ENCODE measurements around the gene VARS1. TPM values are rescaled to one million over a fixed set of nuclear protein-coding genes. Genes with fewer than 3 reads are reported as not detected.
"Not testable (repeated sequence)": the region's sequence is repeated elsewhere in the genome, so short reads cannot be mapped to it uniquely, and the experiment has no call there.

VARS1 gene
- total RNA-seq, 1 experiment from 2014 or later, result 107 TPM

DNA sequence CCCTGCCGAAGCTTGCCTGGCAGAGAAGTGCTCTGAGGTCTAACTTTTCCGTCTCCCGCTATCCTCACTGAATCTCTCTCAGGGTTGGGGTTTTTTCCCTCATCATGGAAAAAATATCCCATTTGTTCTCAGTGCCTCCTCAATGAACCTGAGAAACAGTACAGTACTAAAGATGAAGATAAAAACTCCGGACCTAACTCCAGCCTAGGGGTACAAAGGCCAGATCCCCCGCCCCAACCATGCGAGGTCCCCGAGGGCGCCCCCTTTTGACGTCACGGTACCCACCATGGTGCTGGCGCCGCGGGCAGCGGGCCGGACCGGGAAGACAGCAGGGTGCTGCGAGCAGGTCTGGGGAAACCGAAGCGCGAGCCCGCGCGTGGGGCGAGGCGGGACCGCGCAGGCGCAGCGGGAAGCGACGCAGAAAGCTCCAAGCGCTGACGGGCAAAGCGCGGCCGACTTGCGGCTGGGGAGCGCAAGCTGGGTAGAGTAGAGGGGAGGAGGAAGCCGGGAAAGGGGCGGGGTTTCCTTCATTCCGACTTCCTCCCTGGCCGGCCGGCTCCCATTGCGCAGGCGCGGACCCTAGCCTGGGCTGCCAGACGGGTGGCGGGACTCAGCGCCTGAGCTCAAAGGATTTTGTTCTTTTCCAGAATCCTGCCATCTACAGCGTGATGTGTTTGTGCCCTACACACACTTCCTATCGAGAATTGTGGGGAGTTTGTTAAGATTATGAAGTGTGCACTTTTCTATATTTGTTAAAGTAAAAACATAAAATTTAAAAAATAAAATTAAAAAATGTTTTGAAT is 11.1 kb upstream of the VARS1 start, which contains the start of gene LSM2:
Gene LSM2, minus strand, starts transcription at position 497 of the 803 bp plus-strand sequence. Its CDS starts 209 bp downstream, at position 288.
- H3K27me3 ChIP-seq, result no peaks in the 10 kb centered on the region
- no peaks in the 10 kb centered on the region for H3K36me3 ChIP-seq
- DNase-seq, result peak; percentile 92
- H3K9me3 ChIP-seq, result no peaks in the 10 kb centered on the region
- peak within 1 kb of the TSS; percentile 79 for H3K4me3 ChIP-seq

DNA sequence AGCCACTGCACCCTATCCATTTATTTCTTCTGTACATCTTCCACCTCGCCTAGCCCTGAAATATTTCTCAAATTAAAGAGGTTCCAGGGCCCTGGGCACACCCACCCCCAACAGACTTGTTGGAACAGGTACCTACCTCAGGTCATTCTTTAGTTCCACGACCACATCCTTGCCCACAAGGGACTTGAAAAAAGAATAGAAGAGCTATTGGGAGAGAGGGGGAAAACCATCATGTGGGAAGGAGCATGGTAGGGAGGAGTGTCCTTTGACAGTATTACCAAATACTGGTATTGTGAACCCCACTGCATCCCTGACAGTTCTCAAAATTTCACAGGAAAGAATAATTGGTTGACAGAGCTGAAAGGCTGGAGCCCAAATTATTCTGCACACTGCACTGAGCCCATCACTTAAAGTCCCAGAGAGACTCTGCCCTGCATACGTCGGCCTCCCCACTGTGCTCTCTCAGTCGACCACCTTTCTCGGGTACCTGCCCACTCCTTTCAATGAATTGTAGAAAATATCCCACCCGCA is 10.5 kb upstream of the VARS1 start:
- no peak for DNase-seq
- peak overlapping the region; percentile 79 for H3K4me3 ChIP-seq
- H3K36me3 ChIP-seq, result no peaks in the 10 kb centered on the region
- H3K27me3 ChIP-seq, result no peaks in the 10 kb centered on the region
- H3K9me3 ChIP-seq, result no peaks in the 10 kb centered on the region

DNA sequence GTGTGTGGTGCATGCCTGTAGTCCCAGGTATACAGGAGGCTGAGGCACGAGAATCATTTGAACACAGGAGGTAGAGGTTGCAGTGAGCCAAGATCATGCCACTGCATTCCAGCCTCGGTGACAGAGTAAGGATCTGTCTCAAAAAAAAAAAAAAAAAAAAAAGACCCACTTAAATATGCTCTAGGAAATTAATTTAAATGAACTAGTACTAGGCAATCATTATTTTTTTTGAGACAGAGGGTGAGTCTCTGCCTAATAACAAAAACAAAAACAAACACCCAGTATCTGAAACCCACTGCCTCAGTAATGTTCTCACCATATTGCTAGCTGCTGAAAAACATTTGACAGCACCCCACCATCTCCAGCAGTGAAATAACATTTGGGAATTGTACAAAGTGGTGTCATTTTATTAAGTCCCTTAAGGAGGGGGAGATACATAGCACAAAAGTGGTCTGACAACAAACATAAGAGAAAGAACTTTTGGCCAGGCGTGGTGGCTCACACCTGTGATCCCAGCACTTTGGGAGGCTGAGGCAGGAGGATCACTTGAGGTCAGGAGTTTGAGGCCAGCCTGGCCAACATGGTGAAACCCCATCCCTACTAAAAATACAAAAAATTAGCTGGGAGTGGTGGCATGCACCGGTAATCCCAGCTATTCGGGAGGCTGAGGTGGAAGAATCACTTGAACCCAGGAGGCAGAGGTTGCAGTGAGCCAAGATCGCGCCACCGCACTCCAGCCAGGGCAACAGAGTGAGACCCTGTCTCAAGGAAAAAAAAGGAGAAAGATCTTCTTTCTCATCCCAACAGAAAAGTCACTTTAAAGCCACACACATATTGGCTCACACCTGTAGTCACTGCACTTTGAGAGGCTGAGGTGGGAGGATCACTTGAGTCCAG is 5.7 kb upstream of the VARS1 start:
- H3K36me3 ChIP-seq, DNase-seq, H3K4me3 ChIP-seq, H3K27me3 ChIP-seq, H3K9me3 ChIP-seq: not testable (repeated sequence)

DNA sequence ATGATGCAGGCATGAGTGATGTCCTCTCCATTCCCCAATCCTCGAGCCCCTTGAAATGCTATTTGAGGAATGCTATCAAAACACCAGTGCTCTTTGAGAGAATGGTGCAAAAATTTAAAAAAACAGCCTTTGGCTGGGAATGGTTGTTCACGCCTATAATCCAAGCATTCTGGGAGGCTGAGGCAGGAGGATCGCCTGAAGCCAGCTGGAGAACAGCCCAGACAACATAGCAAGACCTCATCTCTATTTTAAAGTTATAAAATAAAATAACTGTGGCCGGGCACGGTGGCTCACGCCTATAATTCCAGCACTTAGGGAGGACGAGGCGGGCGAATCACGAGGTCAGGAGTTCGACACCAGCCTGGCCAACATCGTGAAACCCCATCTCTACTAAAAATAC is 4.2 kb upstream of the VARS1 start:
- peak; percentile 74 for DNase-seq
- Histone ChIP-seq H3K9me3 (no peaks in the 10 kb centered on the region), H3K4me3 (no peak overlapping the region), H3K27me3 (no peaks in the 10 kb centered on the region), H3K36me3 (no peaks in the 10 kb centered on the region)

DNA sequence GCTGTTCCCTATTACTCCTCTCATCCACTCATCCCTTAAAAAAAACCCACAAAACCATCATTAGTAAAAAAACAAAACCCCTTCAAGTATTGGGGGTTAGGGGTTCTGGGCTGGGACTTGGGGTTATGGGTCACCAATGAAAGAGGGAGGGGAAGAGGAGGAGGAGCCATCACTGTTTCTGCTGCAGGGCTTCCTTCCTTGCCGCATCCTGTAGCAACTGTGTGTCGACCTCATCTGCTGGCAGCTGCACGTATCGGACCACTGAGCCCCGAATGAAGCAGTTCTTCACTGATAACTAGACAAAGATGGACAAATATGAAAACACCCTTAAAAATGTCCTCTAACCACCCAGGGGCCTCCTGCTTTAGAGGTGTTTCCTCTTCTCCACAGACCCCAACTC is 2.0 kb upstream of the VARS1 start:
- no peaks in the 10 kb centered on the region for H3K27me3 ChIP-seq
- DNase-seq, result no peak
- H3K36me3 ChIP-seq, result no peaks in the 10 kb centered on the region; the same call in 1 of the 2 replicates
- no peaks in the 10 kb centered on the region for H3K9me3 ChIP-seq
- H3K4me3 ChIP-seq, result no peak overlapping the region

DNA sequence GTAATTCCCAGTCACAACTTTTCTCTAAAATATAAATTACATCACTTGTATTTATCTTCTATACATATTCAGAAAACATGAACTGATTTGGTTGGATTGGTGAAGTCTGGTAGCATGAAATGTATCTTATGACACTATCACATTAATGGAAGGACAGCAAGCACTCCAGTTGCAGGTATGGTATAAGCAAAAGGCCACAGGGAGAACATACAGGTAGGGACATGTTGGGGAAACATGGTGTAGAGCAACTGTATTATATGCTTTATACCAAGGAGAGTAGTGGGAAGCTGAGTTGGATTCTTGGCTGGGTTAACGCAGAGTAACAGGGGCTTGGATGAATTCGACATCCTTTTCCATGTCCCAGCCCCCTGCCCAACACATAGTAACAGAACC is 1.4 kb upstream of the VARS1 start:
- H3K36me3 ChIP-seq, result no peaks in the 10 kb centered on the region; the same call in 1 of the 2 replicates
- H3K9me3 ChIP-seq, result no peaks in the 10 kb centered on the region
- H3K27me3 ChIP-seq, result no peaks in the 10 kb centered on the region
- H3K4me3 ChIP-seq, result no peak overlapping the region
- DNase-seq, result no peak

DNA sequence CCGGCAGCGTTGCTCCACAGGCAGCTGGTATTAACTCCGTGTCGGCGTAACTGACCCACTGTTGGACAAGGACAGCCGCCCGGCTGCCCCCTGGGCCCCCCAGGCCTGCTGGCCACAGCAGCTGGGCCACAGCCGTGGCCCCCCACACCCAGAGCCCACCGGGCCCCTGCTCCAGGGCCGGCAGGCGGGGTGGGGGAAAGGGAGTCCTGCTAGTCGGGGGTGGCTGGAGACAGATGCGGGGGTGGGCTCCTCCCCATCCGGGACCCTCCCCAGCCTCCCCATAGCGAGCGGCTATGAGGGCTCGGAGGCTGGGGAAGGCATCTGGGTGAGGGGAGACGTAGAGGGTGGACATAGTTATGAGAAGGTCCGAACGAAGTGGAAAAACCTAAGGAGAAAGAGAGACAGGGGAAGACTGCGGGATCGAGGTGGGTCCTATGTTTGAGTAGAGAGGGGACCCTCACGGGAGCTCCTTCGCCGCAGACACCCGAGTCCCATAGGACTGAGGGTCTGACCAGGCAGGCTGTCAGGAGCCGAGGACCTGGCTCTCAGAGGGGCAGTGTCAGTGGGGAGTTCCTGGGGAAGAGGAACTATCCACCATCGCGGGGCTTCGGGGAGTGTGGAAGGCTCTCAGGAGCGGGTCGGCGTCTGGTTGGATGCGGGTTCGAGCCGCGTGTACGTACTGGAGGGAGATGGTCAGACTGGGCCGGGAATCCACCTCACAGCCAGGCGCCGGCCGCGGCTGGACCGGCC is 511 bp downstream of the VARS1 start:
- peaks cover 8% of the 10 kb centered on the region for H3K36me3 ChIP-seq
- DNase-seq, result no peak
- H3K27me3 ChIP-seq, result no peaks in the 10 kb centered on the region
- no peaks in the 10 kb centered on the region for H3K9me3 ChIP-seq
- H3K4me3 ChIP-seq, result peak overlapping the region; percentile 85

DNA sequence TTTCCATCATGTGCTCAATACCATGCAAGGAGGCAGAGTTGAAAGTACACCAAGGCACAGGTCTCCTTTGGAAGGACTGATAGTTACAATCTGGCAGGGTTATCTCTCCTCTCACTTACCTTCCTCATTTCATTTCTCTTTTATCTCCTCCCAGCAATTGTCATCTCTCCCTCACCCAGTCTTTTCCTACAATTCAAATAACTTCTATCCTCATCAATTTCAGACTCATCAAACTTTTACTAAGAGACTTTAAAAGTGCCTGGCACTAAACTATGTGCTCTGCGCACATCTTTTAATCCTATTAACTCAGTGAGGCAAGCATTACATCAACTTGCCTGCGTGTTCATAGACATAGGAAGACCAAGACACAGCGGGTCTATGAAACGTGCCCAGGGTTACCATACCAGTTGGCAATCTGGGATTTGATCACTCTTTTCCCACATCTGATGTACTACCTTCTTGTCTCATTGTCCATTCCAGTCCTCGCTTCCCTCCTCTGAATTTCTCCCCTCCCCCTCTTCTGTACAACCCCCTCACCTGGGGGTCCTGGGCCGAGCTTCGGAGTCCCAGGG is 1.2 kb downstream of the VARS1 start:
- Histone ChIP-seq H3K36me3 (peaks cover 8% of the 10 kb centered on the region), H3K27me3 (no peaks in the 10 kb centered on the region), H3K9me3 (no peaks in the 10 kb centered on the region), H3K4me3 (peak overlapping the region; percentile 85)
- DNase-seq, result no peak

DNA sequence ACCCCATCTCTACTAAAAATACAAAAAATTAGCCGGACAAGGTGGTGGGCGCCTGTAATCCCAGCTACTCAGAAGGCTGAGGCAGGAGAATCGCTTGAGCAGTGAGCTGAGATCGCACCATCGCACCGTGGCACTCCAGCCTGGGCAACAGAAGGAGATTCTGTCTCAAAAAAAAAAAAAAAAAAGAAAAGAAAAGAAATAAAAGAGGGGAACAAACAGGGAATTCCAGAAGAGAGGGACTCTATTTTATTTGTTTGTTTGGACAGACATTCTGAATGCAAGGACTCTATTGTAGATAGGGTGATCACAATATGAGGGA is 1.7 kb downstream of the VARS1 start:
- H3K27me3 ChIP-seq, H3K9me3 ChIP-seq, H3K36me3 ChIP-seq, DNase-seq: not testable (repeated sequence)
- H3K4me3 ChIP-seq, result peak overlapping the region; percentile 85

DNA sequence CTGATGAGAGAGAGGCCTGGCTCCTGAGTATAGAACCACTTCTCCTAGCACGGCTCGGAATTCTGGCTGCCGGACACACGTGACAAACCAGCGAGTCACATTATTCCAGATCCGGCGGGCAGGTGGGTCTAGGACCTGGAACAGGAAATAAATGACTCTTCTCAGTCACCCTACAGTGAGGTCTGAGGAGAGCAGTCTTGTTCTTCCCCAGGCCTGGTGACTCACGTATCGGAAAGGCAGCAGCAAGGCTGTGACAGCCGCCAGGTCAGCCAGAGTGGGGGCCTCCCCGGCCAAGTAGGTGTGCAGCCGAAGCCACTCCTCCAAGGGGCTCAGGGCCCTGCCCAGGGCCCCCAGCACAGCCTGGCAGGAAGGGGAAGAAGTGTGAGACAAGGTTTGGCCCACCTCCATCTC is 2.8 kb downstream of the VARS1 start:
- Histone ChIP-seq H3K36me3 (peaks cover 8% of the 10 kb centered on the region), H3K9me3 (no peaks in the 10 kb centered on the region), H3K4me3 (no peak overlapping the region), H3K27me3 (no peaks in the 10 kb centered on the region)
- DNase-seq, result no peak

DNA sequence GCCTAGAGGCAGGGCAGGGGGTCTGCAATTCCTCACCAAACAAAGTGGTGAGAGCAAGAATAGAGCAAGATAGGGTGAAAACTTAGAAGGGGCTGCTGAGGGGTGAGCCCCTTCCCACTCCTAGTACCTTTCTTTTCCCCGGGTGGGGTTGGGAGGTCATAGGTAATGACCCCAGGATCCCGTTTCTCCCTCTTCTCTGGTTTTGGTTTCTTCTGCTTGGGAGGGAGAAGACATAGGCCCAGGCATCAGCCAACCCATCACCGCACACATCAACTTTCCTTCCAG is 3.5 kb downstream of the VARS1 start:
- no peak overlapping the region for H3K4me3 ChIP-seq
- DNase-seq, result no peak

DNA sequence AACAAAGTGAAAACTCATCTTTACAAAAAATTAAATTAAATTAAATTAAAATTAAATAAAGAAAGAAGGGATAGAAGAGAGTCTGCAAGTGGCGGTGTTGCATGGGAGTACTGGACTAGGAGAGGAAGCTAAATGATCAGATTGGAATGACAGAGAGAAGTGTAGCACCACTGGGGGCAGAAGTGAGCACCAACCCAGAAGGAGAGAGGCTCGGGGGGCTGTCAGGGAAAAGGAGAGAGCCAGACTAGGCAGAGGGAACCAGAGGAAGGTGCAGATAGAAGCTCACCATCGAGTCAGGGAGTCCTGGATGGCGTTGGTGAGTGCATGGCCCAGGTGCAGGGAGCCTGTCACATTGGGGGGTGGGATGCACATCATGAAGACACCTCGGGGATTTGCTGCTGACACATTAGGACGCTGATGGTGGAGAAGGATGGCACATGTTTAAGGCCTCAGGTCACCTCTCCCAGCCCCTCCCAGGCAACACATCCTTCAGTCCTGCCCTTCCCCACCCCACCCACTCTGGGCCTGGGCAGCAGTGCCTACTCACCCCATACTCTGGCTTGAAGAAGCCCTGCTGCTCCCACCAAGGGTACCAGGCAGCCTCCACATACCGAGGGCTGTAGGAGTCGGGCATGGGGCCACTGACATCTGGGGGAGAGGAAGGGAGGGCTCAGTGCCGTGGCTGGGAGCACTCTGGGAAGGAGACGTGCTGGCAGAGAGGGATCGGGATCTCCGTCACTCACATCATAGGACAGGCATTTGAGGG is 4.0 kb downstream of the VARS1 start:
- Histone ChIP-seq H3K27me3 (no peaks in the 10 kb centered on the region), H3K4me3 (no peak overlapping the region), H3K9me3 (no peaks in the 10 kb centered on the region), H3K36me3 (peaks cover 8% of the 10 kb centered on the region)
- DNase-seq, result peak; percentile 30

More for the DNA sequence above, 3.5 kb downstream of the VARS1 start:
- Histone ChIP-seq H3K36me3 (peaks cover 8% of the 10 kb centered on the region), H3K9me3 (no peaks in the 10 kb centered on the region), H3K27me3 (no peaks in the 10 kb centered on the region)

DNA sequence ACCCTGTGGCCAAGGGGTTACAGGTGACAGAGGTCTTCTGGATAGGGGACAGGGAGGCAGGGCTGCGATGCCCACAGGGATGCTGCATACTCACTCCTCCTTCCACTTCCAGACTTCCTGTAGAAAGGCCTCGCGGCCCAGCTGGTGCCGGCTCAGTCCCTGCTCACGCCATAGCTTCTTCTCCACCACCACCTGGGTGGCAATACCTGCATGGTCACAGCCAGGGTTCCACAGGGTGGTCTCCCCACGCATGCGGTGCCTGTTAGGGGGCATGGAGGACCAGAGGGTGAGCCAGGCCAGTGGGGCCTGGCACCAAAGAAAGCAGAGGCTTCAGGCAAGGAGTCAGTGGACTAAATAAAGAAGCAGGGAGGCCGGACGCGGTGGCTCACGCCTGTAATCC is 10.1 kb downstream of the VARS1 start:
- no peak for DNase-seq
- Histone ChIP-seq H3K36me3 (peaks cover 10% of the 10 kb centered on the region), H3K9me3 (no peaks in the 10 kb centered on the region), H3K27me3 (no peaks in the 10 kb centered on the region), H3K4me3 (no peak overlapping the region)

DNA sequence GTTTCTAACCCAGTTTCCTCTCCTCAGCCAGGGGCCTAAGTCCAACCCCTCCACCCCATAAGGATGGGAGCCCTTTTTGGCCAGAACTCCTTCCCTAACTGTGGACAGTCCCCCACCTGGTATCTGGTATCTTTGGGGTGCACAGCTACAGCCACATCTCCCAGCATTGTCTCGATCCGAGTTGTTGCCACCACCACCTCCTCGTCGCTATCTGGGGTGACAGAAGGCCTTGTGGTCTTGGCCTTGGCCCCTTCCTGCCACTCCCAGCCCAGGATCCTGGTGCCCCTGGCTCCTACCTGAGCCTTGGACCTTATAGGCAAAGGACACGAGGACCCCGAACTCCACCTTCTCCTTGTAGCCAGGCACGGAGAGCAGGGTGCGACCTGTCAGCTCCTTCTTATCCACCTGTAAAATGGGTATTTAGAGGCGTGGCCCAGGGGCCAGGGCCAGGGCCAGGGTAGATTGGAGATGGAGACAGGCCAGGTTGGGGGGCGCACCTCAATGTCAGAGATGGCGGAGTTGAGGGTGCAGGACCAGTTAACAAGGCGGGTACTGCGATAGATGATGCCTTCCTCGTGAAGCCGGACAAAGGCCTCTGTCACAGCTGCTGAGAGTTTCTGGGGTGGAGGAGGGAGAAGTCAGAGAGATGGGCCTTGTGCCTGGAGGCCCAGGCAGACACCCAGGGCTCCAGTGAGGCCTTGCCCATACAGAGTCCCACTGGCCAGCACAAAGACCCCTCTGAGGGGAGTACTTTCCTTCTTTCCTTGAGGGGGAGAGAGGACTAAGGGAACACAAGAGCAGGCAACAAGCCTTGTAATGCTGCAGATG is 11.2 kb downstream of the VARS1 start:
- no peak for DNase-seq
- H3K36me3 ChIP-seq, result peaks cover 13% of the 10 kb centered on the region
- H3K27me3 ChIP-seq, result no peaks in the 10 kb centered on the region
- no peak overlapping the region for H3K4me3 ChIP-seq
- no peaks in the 10 kb centered on the region for H3K9me3 ChIP-seq

DNA sequence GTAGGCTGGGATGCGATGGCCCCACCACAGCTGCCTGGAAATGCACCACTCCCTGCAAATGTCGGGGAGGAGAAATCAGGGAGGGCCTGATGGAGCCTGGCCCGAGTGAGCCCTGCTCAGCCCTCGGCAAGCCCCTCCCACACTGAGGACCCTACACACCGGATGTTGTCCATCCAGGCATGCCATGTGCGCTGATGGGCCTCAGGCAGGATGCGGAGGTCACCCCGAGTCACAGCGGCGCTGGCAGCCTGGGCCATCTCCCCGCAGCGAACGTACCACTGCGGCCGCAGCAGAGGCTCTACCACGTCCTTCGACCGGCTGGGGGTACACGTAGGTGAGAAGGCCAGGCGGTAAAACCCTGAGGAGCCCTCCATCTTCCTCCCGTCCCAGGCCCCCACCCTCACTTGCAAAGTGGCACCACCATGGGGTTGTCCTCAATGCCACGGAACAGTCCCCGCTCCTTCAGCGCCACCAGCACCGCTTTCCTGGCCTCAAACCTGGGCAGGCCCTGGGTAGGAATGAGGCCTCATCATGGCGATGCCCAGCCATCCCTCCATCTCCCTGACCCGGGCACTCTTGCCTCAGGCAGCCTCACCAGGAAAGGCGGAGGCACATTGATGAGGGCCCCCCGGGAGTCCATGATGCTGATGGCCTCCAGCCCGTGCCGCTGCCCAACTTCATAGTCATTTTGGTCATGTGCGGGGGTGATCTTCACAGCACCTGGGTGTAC is 13.3 kb downstream of the VARS1 start:
- H3K4me3 ChIP-seq, result no peak overlapping the region
- H3K27me3 ChIP-seq, result no peaks in the 10 kb centered on the region
- no peak for DNase-seq
- H3K9me3 ChIP-seq, result no peaks in the 10 kb centered on the region
- peaks cover 13% of the 10 kb centered on the region for H3K36me3 ChIP-seq
